ENCODE results near the gene TSPAN9.

GRCh38 chr12:3196488-3196887, 119.3 kb downstream of the TSPAN9 start:
- TF ChIP-seq REST (IDR thresholded peaks at IDR 0.05; ENCODE audit: insufficient read depth in 1 of 2, low read depth in 2 of 2, low read length in 2 of 2) = no peak
- TF ChIP-seq SIN3A (IDR thresholded peaks at IDR 0.05; ENCODE audit: borderline replicate concordance, insufficient read depth, low read length) = no peak
